ENCODE measurements around the gene KAT14. TPM values are rescaled to one million over a fixed set of nuclear protein-coding genes. Genes with fewer than 3 reads are reported as not detected.

Gene KAT14
- total RNA-seq, 2 experiments from 2014 or later: 17.9 to 18.4 TPM

DNA sequence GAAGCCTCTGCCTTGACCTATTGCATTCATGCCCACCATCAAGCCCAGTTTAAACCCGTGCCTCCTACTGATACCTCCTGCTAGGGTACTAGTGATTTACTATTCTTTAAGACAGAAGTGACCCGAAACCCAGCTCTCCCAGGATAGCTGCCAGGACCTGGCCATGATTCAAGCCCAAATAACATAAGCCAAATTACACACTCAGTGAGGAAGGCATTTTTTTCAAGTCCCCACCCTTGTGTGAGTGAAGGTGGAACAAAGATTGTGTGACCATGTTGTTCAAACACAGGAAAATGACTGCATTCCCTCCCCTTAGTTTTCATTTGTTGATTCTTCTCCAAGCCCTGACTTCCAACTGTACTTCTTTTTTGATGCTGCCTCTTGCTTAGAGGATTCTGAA lies 3.7 kb upstream of the KAT14 start:
- intact Hi-C loops (cut with micrococcal nuclease): no loop called here
- Mint-ChIP-seq H3K9me3 (no peaks in the 10 kb centered on the region), H3K4me3 (no peak overlapping the region), H3K27me3 (no peaks in the 10 kb centered on the region), H3K4me1 (ENCODE audit: low read depth) (peaks cover 7% of the 10 kb centered on the region), H3K27ac (no peak overlapping the region), H3K36me3 (ENCODE audit: low read depth) (peaks cover 3% of the 10 kb centered on the region)
- no peak for ATAC-seq
- TF ChIP-seq, protein P1, sequence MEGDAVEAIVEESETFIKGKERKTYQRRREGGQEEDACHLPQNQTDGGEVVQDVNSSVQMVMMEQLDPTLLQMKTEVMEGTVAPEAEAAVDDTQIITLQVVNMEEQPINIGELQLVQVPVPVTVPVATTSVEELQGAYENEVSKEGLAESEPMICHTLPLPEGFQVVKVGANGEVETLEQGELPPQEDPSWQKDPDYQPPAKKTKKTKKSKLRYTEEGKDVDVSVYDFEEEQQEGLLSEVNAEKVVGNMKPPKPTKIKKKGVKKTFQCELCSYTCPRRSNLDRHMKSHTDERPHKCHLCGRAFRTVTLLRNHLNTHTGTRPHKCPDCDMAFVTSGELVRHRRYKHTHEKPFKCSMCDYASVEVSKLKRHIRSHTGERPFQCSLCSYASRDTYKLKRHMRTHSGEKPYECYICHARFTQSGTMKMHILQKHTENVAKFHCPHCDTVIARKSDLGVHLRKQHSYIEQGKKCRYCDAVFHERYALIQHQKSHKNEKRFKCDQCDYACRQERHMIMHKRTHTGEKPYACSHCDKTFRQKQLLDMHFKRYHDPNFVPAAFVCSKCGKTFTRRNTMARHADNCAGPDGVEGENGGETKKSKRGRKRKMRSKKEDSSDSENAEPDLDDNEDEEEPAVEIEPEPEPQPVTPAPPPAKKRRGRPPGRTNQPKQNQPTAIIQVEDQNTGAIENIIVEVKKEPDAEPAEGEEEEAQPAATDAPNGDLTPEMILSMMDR (IDR thresholded peaks at IDR 0.05): no peak
- ChIA-PET POLR2A (no interaction called here), CTCF (no interaction called here)
- no peak for DNase-seq

DNA sequence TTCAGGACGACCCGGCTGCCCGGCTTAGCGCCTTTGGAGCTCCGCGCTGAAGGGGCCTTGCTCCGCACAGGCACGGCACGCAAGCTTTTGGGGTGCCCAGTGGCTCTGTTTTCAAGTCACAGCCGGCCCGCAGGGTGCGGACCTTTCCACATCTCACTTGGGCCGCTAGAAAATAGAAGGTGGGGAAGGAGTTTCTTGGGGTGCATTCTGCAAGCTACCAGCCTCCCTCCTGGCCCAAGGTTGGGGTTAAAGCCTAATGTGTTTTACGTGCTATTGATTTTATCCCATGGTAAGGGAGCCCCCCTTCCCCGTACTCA lies 561 bp downstream of the KAT14 start:
- Mint-ChIP-seq H3K9me3 (no peaks in the 10 kb centered on the region), H3K27ac (peak overlapping the region; percentile 90), H3K36me3 (ENCODE audit: low read depth) (peaks cover 13% of the 10 kb centered on the region), H3K27me3 (no peaks in the 10 kb centered on the region), H3K4me1 (ENCODE audit: low read depth) (peaks cover 31% of the 10 kb centered on the region), H3K4me3 (peak overlapping the region; percentile 71)
- intact Hi-C loops (cut with micrococcal nuclease): loop anchor here (5.0 kb wide), 1 partner anchor 139 kb away; no protein-coding TSS in a partner anchor
- ATAC-seq (peak; percentile 40), DNase-seq (no peak)
- POLR2A ChIA-PET: interaction anchor here (0.7 to 3.4 kb wide), 12 partner anchors 8 to 632 kb away, joined by 3 to 10 read pairs (median 4); partner anchors contain the start of genes MGME1, SEC23B and SNX5
- TF ChIP-seq, protein P1 (IDR thresholded peaks at IDR 0.05): no peak
- CTCF ChIA-PET: no interaction called here

DNA sequence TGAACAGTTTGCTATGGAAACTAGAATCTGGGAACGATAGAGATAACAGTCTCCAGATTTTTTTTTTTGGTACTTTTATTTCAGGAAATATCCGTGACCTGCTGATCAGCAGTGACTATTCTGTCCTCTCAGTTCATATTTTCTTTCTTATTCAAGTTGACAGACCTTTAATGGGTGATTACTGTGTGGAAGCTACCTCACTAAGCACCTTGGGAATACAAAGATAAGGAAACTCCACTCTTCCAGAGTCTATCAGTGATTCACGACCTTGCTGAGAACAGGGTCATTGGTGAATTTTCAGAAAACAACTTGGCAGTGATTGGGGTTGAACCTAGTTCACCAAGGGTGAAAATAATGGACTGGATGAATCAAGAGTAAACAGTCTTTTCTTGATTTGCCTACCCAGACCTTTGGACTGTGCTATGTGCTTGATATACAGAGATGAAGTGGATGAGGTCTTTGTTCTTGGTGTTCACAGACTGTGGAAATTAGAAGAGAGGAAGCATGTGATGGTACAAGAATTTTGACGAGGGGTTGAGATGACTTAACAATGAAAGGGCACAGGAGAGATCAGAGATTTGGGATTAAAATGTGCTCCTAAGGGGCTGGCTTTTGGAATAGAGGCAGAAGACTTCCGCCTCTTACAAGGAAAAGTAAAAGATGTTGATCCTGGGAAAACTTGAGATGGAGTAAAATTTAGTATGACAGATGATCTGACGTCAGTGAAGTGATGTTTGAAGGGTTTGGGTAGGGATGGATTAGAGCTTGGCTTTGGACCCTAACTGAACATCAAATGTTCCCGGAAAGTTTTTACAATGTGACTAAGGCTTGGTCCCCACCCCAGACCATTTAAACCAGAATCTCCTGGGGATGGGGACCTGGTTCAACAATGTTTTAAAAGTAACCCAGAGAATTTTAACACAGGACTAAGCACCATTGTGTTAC lies 1.2 kb downstream of the KAT14 start:
- no peak for DNase-seq
- no peaks in the 10 kb centered on the region for H3K27me3 Mint-ChIP-seq
- POLR2A ChIA-PET: interaction anchor here (0.6 to 3.4 kb wide), 12 partner anchors 7 to 633 kb away, joined by 3 to 10 read pairs (median 4); partner anchors contain the start of genes MGME1, SEC23B and SNX5
- TF ChIP-seq, protein P1 (IDR thresholded peaks at IDR 0.05): no peak
- no peaks in the 10 kb centered on the region for H3K9me3 Mint-ChIP-seq
- CTCF ChIA-PET: no interaction called here
- H3K4me1 Mint-ChIP-seq (ENCODE audit: low read depth): peaks cover 33% of the 10 kb centered on the region
- H3K27ac Mint-ChIP-seq: peak overlapping the region; percentile 90
- intact Hi-C loops (cut with micrococcal nuclease): loop anchor here (5.0 kb wide), 1 partner anchor 138 kb away; no protein-coding TSS in a partner anchor
- peaks cover 15% of the 10 kb centered on the region for H3K36me3 Mint-ChIP-seq (ENCODE audit: low read depth)
- H3K4me3 Mint-ChIP-seq: peak overlapping the region; percentile 71
- ATAC-seq: no peak

DNA sequence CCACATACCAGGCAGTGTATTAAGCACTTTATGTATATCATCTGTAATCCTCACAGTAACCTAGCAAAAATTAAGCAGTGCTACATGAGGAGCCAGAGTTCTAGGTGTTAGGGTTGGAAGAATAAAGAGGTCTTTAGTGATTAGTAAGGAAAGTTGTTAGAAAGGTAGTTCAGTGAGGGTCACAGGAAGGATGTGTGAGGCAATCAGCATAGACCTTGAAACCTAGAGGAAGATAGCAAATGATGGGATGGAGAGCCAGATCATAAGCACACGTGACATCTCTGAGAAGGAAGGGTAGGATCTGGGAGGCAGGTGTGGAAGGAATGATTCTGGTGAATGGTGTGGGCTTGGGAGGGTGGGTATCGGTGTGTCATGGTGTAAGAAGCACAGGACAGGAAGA lies 2.2 kb downstream of the KAT14 start:
- H3K9me3 Mint-ChIP-seq: no peaks in the 10 kb centered on the region
- CTCF ChIA-PET: no interaction called here
- no peak for DNase-seq
- TF ChIP-seq, protein P1 (IDR thresholded peaks at IDR 0.05): no peak
- H3K27me3 Mint-ChIP-seq: no peaks in the 10 kb centered on the region
- no peak for ATAC-seq
- peak overlapping the region; percentile 16 for H3K27ac Mint-ChIP-seq
- peaks cover 20% of the 10 kb centered on the region for H3K36me3 Mint-ChIP-seq (ENCODE audit: low read depth)
- POLR2A ChIA-PET: interaction anchor here (1.5 kb wide), 1 partner anchor 9 kb away, joined by 3 read pairs; no protein-coding TSS in a partner anchor
- H3K4me3 Mint-ChIP-seq: peak overlapping the region; percentile 71
- peaks cover 34% of the 10 kb centered on the region for H3K4me1 Mint-ChIP-seq (ENCODE audit: low read depth)
- intact Hi-C loops (cut with micrococcal nuclease): loop anchor here (5.0 kb wide), 1 partner anchor 137 kb away; no protein-coding TSS in a partner anchor
